Measurements from ENCODE around the gene FHOD3.

DNA sequence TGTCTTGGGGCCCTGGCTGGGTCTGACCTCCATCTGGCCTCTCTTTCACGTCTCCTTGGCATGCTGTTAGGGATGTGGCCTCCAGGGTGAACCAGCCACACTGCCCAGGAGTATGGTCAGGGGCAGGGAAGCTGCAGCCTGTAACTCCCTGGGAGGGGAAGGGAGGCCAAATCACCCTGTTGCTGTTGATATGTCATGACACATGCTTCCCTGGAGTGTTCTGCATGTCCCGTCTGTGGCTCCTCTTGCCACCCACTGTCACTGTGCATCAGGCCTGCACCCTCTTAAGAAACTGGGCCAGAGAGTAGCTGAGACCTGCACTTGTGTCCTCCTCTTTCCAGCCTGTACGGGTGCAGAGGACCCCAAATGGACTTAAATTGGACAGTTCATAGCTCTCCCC, 221.3 kb downstream of the FHOD3 start:
- TF ChIP-seq, protein P1, sequence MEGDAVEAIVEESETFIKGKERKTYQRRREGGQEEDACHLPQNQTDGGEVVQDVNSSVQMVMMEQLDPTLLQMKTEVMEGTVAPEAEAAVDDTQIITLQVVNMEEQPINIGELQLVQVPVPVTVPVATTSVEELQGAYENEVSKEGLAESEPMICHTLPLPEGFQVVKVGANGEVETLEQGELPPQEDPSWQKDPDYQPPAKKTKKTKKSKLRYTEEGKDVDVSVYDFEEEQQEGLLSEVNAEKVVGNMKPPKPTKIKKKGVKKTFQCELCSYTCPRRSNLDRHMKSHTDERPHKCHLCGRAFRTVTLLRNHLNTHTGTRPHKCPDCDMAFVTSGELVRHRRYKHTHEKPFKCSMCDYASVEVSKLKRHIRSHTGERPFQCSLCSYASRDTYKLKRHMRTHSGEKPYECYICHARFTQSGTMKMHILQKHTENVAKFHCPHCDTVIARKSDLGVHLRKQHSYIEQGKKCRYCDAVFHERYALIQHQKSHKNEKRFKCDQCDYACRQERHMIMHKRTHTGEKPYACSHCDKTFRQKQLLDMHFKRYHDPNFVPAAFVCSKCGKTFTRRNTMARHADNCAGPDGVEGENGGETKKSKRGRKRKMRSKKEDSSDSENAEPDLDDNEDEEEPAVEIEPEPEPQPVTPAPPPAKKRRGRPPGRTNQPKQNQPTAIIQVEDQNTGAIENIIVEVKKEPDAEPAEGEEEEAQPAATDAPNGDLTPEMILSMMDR (conservative IDR thresholded peaks at IDR 0.05; ENCODE audit: low read length) = no peak
- no peak for TF ChIP-seq EZH2phosphoT487 (IDR thresholded peaks at IDR 0.05; ENCODE audit: borderline replicate concordance)
